ENCODE measurements around the gene FAR2.
"Not testable (repeated sequence)": the region's sequence is repeated elsewhere in the genome, so short reads cannot be mapped to it uniquely, and the experiment has no call there.

DNA sequence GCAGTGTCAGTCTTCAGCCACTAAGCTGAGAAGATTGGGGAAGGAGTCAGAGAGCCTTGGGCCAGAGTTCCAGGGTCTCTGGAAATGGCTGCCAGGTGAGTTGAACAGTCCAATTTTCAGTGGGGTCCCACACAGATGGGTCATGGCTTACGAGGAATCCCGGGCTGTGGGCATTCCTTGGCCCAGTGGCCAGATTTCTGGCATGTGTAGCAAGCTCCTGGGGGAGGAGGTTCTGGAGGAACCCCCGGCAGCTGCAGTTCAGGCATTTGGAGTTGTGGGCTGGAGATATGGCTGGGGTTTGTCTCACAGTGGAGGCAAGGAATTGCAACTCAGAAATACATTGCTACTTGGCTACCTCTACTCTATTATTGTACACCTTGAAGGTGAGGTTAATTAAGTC is 10.8 kb upstream of the FAR2 start:
- TF ChIP-seq MAX (IDR thresholded peaks at IDR 0.05; ENCODE audit: low read depth); RCOR1 (IDR thresholded peaks at IDR 0.05; ENCODE audit: low read length): not testable (repeated sequence)
